HG03045 (cell line): ENCODE measurements around the gene MRPS24.

ENCODE experiments used
- ATAC-seq: cut with Tn5 transposase; IDR thresholded peaks from one replicate; pipeline ENCODE4 v1.9.1; 2021; ENCODE audit warnings: mild to moderate bottlenecking, moderate library complexity; ENCODE audit not compliant: unreplicated experiment

The MRPS24 gene

DNA sequence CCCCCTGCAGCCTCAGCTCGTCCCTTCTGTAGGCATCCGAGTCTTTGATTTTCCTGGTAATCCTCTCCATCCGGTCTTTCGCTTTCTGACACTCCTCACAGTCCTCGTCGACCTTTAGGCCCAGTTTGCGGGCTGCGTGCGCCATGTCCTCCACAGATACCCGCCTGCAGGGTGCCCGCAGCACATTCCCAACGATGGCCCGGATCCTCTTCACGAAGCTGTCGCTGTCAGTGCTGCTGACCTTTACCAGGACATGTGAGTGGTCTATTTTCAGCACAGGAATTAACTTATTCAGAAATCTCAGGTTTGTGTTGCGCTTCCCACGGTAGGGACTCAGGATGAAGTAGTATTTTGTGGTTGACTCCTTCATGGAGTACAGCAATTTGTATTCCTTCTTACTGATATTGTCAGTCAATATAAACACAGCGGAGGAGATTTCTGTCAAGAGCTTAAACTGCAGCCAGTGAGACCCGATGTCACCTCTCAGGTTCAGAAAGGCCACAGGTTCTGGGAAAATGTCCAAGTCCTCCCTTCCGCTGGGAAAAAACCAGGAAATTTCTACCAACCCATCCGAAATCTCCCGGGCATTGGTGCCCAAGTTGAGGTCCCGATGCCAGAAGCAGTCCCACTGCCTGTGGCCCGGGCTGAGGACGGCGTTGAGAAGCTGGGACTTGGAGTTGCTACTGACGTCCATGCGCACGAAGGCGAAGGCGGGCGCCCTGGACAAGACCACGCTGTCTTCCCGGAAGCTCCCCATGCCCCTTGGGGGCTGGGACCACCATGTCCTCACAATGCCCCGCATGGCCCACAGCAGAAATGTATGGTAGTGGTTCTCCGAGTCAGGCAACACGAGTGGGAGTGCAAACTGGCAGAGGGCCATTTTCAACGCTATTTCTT is 8.9 kb upstream of the MRPS24 start:
- no peak for ATAC-seq

DNA sequence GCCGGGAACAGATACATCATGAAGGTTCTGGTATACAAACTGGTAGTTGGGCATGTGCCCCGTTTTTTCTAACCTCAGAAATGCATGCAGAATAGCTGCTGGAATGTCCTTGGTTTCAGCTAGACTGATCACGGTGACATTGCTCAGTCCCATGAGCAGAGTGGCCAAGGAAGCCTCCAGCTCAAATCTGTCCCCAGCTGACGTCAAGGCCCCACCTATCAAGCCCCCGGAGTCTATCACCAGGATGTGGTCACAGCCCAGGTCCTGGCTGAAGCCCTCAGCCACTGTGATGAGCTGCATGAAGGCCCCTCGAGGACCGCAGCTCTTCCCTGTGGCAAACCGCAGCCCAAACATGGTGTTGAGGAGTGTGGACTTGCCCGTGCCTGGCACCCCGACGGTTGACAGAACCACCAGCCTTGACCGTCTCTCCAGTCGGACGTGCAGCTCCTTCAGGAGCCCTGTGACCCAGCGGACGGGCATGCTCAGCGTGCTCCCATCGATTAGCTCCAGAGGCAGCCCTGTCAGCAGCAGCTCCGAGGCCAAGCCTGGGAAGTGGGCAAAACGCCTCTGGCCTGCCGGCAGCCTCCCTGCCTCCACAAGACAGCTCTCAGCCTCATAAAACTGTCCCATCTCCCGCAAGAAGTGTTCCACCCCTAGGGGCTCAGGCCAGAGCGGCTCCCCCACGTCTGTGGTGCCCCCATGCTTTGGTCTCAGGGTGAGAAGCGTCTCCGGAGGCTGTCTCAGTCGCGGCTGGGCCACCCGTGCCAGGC is 7.8 kb upstream of the MRPS24 start:
- ATAC-seq: no peak

DNA sequence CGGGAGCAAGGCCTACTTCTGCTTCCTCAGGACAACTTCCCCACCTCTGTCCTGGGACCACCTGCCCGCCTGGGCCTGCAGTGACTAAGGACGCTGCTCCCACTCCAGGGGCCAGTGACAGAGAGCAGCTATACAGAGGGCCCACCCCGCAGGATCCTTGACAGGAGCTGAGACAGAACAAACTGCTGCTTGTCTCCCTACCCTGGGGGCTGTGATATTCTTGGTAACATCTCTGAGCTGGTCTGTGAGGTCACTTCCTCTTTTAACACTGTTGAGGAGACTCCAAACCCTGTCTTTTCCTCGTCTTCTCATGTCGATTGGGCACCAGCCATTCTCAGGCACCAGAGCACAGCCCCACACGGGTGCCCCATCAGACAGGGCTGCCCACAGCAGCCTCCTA is 6.9 kb upstream of the MRPS24 start:
- no peak for ATAC-seq

DNA sequence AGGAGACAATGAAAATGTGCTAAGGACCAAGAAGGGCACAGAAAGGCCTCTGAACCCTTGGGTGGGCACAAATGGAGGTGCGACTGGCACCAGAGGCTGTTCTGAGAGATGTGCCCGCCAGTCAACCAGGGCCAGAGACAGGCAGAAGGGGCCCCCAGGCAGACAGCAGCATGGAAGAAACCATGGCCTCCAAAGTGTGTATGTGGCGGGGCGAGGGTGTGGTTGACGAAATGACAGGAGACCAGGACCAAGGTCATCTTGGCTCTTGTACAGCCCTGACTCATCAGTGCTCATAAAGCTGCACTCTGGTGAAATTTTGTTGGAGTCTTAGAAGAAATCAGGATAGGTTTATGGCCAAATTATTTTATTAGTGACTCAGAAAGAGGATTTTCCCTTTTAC is 4.0 kb upstream of the MRPS24 start:
- ATAC-seq: no peak

DNA sequence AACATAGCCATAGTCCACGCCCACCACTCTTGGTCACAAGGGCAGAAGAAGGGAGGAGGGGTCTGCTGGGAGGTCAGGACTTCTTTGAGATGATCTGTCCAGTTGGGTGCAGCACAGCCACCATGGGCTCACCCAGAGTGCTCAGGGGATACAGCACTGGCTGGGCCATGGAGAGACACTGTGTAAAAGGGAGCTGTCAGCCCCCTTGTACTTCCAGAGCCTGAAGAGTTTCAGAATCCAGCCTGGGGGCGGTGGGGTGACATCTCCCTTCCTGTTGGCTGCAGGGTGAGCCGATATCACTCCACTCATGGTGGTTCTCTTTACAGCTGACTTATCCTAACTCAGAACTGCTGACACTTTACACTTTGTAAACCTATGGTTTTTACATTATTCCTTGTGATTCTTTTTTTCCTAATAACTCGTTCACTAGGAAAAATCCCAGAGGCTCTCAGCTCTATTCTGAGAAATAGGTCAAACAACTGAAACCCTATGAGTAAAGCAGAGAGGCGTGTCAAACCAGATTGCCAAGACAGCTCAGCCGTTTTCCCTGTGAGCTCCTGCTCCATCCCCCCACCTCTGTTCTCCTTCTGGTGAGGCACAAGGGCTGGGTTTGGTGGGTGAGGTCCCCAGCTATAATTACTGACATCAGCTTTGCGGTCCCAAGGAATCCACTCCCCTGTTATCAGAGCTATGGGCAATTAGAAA is 3.2 kb upstream of the MRPS24 start:
- ATAC-seq: no peak

DNA sequence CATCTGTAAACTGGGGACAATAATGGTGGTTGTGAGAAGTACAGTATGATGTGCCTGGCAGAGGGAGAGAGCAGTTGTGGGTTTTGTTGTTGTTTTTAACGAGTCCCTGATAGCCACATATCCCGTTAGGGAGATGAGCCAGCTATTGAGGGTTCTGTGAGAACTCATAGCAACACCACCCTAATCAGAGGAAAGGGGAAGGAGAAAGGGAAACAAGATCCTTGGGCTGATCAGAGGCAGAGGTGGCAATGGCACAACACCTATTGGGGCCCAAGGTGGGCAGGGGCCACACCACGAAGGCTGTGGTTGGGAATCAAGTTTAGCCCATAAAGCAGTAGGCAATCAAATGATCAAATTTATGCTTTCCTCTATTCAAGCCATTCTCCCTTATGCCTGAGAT is 1.7 kb upstream of the MRPS24 start:
- ATAC-seq: no peak

DNA sequence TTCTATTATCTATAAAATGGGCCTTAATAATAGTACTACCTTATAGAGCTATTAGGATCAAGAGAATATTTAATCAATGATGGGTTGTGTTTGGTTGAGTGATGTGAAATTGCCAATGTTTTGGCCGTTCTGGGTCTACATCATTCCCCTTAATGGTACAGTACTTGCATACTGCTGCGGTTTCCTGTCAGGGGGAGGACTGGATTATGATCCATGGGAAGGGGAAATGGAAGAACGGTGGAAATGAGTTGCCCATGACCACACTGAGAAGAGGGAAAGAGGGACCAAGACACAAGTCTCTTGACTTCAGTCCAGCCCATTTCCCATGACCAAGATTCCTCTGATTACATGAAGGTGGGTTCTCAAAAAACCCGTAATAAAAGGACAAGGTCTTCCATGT is 999 bp upstream of the MRPS24 start:
- no peak for ATAC-seq

DNA sequence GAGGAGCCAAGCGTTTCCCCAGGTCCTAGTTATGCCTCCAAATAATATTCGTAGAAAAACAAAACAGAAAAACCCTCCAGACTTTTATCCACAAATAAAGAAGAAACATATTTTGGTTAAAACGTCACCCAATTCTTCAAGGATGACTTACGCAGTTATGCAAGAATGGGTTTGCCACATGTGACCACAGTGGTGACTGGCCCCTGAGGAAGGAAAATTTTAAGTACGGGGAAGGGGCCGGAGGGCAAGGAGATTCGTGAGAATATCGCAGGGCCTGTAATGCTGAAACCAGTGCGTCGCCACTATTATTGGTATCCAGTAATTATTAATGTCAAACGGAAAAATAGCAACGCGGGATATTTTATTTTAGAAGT is 537 bp upstream of the MRPS24 start:
- ATAC-seq: peak; percentile 5

DNA sequence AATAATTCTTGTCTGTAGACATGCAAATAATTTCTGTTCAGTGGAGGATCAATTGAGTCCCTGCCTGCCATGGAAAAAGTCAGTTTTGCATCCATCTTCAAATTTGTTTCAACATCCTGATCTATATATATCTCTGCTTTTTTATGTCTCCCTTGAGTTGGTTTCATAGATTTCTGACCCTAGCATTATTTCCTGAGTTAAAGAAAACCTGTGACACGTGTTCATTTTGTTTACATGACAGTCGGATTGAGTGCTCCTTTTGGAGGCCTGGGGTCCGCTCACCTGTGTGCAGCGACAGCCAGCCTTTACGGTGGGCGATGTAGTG is 674 bp downstream of the MRPS24 start:
- peak; percentile 0 for ATAC-seq

DNA sequence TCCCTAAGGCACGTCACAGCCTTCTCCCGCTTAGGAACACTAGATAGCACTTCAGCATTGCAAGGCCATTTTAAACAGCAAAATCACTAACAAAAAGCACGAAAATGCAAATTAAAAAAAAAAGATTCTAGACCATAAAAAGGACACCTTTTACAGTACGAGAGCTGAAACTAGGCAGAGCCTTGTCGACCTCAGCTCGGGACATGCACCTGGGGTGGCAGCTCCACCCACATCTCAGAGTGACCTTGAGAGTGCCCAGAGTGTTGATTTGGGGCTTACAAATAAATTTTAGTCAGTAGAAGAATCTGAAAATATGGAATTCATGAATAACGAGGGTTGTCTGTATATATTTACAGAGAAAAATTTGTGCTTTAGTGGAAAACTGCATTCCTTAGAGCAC is 1.1 kb downstream of the MRPS24 start:
- no peak for ATAC-seq

DNA sequence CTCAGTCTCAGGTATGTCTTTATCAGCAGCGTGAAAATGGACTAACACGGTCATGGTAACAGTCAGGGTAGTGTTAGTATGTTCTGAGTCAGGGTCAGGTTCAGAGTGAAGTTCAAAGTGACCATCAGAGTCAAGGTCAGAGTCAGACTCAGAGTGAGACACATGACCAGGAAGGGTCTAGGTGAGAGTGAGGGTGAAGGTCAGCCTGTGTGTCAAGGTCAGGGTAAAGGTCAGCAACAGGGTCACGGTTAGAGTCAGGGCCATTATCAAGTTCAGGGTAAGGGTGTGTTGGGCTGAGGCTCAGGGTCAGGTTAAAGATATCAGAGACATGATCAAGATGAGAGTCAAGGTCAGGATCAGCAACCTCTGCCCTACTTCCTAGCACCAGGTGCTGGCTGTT is 4.0 kb downstream of the MRPS24 start:
- no peak for ATAC-seq

DNA sequence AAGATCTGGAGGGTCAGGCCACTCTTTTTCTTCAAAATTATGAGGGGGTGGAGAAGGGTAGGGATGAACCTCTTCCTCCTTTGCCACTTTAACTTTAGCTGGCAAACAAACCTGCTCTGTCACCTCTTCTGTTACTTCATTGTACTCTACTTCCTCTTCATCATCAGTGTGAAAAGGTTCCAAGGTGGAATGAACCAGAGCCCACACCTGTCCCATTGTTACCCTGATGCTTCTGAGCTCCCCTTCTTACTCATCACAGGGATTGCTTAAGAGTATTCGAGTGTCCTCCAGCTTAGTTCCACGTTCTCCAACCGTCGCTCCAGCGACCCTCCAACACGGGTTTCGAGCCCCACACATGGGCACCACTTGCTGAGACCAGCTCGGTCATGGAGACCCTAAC is 5.2 kb downstream of the MRPS24 start:
- ATAC-seq: no peak

DNA sequence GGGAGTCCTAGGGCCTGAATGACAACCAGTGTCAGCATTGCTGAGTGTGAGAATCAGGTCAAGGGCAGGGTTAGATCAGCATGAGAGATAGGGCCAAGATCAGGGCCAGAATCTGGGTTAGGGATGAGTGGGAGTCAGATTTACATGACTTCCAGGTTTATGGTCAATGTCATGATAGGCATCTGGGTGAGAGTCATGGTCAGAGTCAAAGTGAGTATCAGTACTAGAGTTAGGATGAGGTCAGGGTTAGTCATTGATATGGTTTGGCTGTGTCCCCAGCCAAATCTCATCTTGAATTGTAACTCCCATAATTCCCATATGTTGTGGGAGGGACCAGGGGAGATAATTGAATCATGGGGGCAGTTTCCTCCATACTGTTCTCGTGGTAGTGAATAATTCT is 12.3 kb downstream of the MRPS24 start:
- ATAC-seq: no peak

DNA sequence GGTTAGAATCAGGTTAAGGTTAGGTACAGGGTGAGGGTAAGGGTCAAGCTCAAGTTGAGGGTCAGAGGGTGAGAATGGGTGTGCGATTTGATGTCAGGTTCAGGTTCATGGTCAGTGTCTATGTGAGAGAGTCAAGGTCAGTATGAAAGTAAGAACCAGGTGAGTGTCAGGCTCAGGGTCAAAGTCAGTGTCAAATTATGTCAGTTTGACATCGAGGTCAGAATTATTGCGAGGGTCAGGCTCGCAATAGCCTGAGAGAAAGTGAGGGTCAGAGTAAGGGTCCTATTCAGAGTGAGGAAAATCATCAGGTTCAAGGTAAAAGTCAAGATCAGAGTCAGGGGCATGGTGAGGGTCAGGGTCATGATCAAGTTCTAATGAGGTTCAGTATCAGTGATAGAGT is 13.0 kb downstream of the MRPS24 start:
- no peak for ATAC-seq

DNA sequence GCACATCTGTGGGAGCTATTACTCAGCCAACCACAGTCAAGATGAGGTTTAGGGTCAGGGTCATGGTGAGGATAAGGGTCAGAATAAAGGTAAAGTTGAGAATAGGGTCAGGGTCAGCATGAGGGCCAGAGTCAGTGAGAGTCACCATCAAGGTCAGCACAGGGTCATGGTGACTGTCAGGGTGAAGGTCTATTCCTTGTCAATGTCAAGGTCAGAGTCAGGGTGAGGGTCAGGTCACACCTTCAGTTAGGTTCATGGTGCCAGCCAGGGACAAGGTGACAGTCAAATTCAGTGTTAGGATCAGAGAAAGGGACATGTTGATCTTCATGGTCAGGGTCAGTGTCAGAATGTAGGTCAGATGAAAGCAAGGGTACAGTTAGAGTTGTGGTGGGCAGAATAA is 14.1 kb downstream of the MRPS24 start:
- no peak for ATAC-seq

DNA sequence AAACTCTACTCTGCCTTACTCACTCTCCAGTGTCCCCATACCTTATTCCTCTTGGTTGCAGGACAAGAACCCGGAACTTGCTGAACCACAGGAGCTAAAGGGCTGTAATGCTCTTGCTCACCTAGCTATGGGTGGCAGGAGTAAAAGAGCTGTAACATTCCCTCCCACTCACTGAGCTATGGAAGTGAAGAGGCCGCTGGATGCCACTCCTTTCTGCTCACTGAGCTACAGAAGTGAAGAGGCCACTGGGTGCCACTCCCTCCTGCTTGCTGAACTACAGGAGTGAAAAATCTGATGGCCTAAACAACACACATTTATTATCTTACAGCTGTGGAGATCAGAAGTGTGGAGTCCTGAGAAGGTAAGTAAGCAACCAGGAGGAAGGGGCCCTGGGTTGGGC is 17.5 kb downstream of the MRPS24 start:
- no peak for ATAC-seq

DNA sequence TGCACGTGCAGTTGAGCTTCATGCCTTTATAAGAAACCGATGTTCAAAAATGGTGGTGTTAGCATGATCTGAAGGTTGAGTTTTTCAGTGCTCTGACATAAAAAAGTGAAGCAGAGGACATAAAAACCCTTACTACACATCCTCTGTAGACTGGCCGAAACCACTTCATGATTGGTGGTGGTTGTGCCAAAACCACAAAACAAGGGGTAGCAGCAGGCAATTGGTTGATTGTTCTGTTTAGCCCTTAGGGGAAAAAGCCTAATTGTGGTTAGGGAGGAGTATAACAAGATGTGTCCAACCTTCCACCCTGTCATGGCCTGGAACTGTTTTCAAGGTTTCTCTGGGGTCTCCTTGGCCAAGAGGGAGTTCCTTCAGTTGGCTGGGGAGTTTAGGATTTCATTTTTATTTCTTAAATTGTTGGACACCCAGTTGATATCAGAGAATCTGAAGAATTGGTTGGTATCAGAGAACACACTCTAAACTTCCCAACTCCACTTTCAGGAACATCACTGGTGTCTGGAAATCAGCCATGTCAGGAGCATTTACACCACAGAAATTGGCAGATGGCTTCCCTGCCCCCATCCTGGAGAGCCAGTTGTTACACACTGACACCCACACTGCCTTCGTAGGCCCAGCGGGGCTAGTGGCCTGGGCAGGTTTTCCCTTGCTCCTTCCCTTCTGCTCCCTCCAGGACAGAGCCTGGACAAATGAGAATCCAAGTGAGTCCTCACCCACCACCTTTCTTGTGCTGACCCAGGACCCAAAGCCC is 18.8 kb downstream of the MRPS24 start:
- no peak for ATAC-seq

DNA sequence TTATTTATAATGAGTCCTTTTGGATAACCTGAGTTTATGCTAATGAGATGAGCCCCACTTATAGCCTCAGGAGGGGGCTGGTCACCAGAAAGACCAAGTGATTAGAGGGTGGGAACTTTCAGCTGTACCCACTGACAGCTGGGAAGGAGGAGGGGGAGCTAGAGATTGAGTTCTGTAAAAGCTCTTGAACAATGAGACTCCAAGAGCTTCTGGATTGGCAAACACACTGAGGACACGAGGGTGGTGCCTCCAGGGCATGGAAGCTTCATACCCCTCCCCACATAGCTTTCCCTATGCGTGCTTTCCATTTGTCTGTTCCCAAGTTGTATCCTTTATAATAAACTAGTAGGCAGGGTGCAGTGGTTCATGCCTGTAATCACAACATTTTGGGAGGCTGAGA is 20.3 kb downstream of the MRPS24 start:
- no peak for ATAC-seq

DNA sequence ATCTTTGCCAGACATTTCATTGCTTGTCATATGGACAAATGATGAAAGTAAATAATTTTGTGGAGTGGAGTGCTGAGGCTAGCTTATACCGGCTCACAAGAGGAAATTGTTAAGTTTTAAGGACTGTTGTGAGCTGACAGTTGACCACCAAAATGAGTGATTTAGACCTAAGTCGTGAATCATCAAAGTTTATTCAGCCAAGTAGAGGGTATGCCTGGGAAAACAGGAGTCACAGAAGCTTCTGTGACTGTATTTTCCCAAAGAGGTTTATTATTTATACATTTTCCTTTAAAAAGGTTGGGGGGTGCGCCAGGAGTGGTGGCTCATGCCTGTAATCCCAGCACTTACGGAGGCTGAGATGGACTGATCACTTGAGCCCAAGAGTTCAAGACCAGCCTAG is 21.8 kb downstream of the MRPS24 start:
- no peak for ATAC-seq

DNA sequence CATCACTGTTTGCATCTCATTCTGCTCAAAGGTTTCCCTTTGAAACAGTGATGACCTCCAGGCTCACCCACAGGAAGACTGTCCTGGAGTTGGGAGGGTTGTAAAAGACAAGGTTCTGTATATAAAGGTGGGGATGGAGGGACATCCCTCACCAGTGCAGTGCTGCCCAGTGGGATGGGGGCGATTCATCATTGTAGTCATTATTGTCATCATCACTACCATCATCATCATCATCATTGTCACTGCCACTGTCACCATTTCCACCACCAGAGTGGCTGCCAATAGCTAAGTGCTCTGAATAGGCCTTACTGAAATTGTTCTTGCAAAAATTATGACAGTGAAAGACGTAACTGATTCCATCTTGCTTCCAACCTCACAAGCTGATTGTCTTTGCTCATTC is 24.7 kb downstream of the MRPS24 start:
- no peak for ATAC-seq

DNA sequence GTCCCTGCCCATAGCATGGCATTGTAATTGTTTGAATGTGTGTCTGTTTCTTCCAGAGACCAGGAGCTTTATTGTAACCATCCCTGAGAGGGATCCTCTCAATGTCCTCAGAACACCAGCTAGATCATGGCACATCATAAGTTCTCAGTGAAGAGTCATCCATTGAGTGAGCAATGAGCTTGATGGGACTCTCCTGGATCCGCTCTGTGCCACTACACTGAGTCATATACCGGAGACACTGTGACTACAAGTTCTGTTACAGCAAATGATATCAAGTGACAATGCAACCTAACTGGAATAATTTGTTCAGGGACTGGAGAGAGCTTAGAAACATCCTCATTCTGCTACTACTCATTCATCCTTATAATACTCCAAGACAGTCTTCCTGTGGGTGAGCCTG is 25.1 kb downstream of the MRPS24 start:
- no peak for ATAC-seq
